Sigmoid colon (tissue), 4 donors: ENCODE measurements around the gene NEU2.

Source experiments
- CTCF ChIP-seq, 4 experiments: fragments of 450-650 bp in 3 of 4; fragments of 200-600 bp in 1 of 4; IDR thresholded peaks; one replicate each; pipeline ENCODE4 v1.5.1; 2016 to 2019; ENCODE audit warnings: antibody characterized with exemption in 4 of 4, mild to moderate bottlenecking in 3 of 4, moderate library complexity in 2 of 4
- EP300 ChIP-seq, 4 donors: sonication (generic); formaldehyde crosslinking; IDR thresholded peaks; one replicate each; pipeline ENCODE4 v1.6.1; 2017; ENCODE audit warnings: antibody characterized with exemption in 4 of 4
- POLR2A ChIP-seq, 2 donors: fragments of 450-650 bp; IDR thresholded peaks; one replicate each; pipeline ENCODE4 v1.6.1; 2016; ENCODE audit warnings: antibody characterized with exemption in 2 of 2, mild to moderate bottlenecking in 2 of 2, moderate library complexity in 2 of 2
- POLR2AphosphoS5 ChIP-seq, 4 donors: sonication (generic); formaldehyde crosslinking; IDR thresholded peaks; one replicate each; pipeline ENCODE4 v1.6.1; 2017; ENCODE audit warnings: antibody characterized with exemption in 4 of 4

GRCh38 chr2:233039846-233040530 is 7.5 kb downstream of the NEU2 start:
- TF ChIP-seq CTCF (IDR thresholded peaks at IDR 0.05) (no peak), POLR2A (IDR thresholded peaks at IDR 0.05) (no peak), EP300 (IDR thresholded peaks at IDR 0.05) (no peak), POLR2AphosphoS5 (IDR thresholded peaks at IDR 0.05) (no peak)
